Measurements from ENCODE around the gene CDKN2C.

GRCh38 chr1:50967416-50968157 lies 2.5 kb upstream of the CDKN2C start:
- TF ChIP-seq CTCF (IDR thresholded peaks at IDR 0.05) = no peak
- no peak for TF ChIP-seq POLR2A (IDR thresholded peaks at IDR 0.05)
